Muscle of arm (tissue), 14 donors: ENCODE measurements around the gene RAB39B. TPM values are rescaled to one million over a fixed set of nuclear protein-coding genes. Genes with fewer than 3 reads are reported as not detected.
"Not testable (repeated sequence)": the region's sequence is repeated elsewhere in the genome, so short reads cannot be mapped to it uniquely, and the experiment has no call there.

Experiments used
- DNase-seq: peaks from one replicate; pipeline ENCODE4 v3.0.0-alpha.2; 2013
- long read RNA-seq, 11 donors: transcript quantifications; one replicate each; lab custom pipeline, GENCODE V29; 2026
- polyA plus RNA-seq, 12 donors: library from polyadenylated mRNA; unstranded; fragments of 120-200 nt; gene quantifications; one replicate each; pipeline ENCODE4 v1.2.1, GENCODE V29; 2013; ENCODE audit not compliant: insufficient read length in 12 of 12

Gene RAB39B
- polyA plus RNA-seq, result under 1 TPM in 10 of 12 donors, not detected in 2; 0.39 to 0.72 (median 0.49) TPM
- long read RNA-seq, donor 1, partial matches to known transcripts, result 0 of 1 reads
- long read RNA-seq, donor 1, other reads (novel, unspliced or antisense), result 0 of 1 reads
- long read RNA-seq, donor 2, result 0 reads
- long read RNA-seq, donor 3, partial matches to known transcripts, result 0 of 1 reads
- long read RNA-seq, donor 3, other reads (novel, unspliced or antisense), result 0 of 1 reads
- long read RNA-seq, donor 4, result 0 reads
- long read RNA-seq, donor 5, result 0 reads
- long read RNA-seq, donor 6, result 0 reads
- long read RNA-seq, donor 7, result 0 reads
- long read RNA-seq, donor 8, partial matches to known transcripts, result 0 of 1 reads
- long read RNA-seq, donor 8, other reads (novel, unspliced or antisense), result 0 of 1 reads
- long read RNA-seq, donor 9, result 0 reads
- long read RNA-seq, donor 10, result 0 reads
- long read RNA-seq, donor 11, partial matches to known transcripts, result 0 of 1 reads
- long read RNA-seq, donor 11, other reads (novel, unspliced or antisense), result 0 of 1 reads

DNA sequence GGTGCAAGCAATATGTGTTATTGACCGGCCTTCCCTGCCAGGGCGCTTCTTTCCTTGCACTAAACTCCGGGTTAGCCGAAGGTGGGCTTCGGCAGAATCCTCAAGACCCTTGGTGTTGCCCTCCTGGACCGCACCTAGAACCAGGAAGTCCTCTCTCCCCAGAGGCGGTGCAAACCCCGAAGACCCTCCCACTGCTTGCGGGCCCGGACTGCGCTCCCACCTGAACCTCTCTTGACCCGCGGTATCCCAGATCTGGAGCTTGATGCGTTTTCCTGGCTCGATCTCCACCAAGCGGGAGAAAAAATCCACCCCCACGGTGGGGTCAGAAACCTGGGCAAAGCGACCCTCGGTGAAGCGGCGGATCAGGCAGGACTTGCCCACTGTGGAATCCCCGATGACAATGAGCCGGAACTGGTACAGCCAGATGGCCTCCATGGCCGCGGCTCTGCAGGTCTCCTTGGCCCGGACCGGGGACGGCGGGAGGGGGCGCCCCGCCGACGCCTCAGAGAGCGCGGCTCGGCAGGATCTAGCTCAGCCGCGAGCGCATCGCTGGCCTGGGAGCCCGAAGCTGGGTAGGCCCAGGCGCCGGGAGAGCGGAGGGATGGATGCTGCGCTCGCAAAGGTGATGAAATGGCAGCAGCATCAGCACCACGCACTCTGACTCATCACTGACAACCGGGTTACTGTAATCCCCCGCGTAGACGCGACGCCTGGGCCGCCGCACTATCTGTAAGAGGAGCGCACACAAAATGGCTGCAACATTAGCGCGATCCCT, at the start of gene RAB39B:
Gene RAB39B, minus strand, starts transcription at position 638 of the 775 bp plus-strand sequence. Its CDS starts 203 bp downstream, at position 435.
- peak; percentile 8 for DNase-seq

DNA sequence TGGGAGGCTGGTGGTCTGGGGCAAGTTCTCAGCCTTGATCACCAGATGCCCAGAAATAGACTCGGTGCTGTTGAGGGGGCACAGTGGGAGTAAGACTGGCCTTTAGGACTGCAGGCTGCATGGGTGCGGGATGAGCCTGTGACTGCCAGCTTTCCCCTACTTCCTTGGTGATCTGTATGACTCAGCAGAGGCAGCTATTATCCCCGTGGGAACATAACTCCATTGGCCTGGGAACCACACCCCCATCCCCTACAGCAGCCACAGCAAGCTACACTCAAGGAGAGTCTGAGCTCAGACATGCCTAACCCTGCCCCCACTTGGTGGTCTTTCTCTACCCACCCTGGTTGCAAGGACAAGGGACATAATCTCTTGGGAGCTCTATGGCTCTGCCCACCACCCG, 49.5 kb upstream of the RAB39B start:
- DNase-seq, result no peak

DNA sequence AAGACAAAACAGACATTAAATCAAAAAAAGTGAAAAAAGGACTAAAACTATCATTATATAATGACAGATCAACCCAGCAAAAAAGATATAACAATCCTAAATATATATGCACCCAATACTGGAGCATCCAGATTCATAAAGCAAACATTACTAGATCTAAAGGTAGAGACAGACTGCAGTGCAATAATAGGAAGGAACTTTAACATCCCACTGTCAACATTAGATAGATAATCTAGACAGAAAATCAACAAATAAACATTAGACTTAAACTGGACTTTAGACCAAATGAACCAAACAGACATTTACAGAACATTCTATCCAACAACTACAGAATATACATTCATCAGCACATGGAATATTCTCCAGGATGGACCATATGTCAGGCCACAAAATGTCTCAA, 29.5 kb upstream of the RAB39B start:
- no peak for DNase-seq

DNA sequence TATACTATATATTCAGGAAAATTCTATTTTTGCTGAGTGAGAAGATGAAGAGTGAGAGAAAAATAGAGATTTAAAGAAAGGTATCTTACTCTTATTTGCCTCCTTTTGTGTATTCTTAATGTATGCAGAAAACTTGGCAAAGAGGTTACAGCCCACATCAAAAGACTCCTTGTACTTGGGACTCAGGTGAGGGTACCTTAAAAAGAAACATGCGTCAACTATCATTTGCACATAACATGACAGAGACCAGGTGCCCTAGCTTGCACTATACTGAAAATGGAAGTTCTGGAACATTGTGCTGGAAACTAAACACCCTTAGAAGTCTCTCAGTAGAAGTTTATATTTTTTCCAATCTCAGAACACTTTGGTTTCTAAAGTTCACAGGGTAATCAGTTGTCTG, 15.6 kb upstream of the RAB39B start:
- no peak for DNase-seq

GRCh38 chrX:155270969-155271368, 6.7 kb upstream of the RAB39B start:
- no peak for DNase-seq

DNA sequence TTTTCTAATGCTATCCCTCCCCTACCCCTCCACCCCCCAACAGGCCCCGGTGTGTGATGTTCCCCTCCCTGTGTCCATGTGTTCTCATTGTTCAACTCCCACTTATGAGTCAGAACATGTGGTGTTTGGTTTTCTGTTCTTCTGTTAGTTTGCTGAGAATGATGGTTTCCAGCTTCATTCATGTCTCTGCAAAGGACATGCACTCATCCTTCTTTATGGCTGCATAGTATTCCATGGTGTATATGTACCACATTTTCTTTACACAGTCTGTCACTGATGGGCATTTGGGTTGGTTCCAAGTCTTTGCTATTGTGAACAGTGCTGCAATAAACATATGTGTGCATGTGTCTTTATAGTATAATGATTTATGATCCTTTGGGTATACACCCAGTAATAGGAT, 3.7 kb upstream of the RAB39B start:
- DNase-seq, result not testable (repeated sequence)

DNA sequence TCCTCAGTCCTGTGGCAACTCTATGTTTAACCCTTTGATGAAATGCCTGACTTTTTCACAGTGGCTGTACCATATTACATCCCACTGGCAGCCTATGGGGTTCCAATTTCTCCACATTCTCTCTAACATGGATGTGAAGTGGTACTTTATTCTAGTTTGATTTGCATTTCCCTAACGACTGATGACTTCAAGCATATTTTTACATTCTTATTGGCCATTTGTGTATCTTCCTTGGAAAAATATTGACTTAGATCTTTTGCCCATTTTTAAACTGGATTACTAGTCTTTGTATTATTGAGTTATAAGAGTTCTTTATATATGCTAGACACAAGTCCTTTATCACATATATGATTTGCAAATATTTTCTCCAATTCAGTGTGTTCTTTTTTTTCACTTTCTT, 2.1 kb upstream of the RAB39B start:
- no peak for DNase-seq

DNA sequence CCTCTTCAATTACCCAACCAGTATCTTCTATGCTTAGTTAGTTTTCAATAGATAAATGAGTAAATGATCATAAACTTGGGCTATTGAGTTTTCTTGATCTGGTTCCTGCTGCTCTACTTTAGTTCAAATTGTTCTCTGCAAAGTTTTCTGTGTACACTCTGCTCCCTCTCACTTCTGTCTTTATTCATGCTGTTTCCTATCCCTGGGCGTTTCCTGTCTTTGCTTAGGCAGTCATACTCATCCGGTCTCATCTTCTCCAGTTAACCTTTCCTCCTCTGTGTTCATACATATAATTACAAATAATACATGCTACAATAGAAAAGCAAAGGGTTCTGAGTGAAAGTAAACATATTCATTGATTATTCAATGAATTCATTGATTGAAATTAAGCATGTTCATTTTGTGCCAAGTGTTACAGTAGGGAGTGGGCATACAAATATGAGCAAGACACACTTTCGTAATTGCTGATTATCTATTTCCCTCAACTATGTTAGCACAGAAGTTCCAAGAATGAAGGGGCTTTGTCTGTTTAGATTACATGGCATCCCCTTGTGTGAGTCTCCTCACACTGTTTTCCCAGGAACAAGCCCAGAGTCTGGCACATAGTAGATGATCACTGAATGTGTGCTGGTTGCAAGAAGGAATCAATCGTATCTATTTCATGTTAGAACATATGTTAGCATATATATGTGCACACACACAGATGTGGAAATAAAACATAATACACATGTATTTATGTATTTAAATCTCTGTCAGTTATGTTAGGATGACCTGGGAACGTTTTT, 1.1 kb downstream of the RAB39B start:
- DNase-seq, result no peak

GRCh38 chrX:155259752-155260151, 4.5 kb downstream of the RAB39B start:
- no peak for DNase-seq

DNA sequence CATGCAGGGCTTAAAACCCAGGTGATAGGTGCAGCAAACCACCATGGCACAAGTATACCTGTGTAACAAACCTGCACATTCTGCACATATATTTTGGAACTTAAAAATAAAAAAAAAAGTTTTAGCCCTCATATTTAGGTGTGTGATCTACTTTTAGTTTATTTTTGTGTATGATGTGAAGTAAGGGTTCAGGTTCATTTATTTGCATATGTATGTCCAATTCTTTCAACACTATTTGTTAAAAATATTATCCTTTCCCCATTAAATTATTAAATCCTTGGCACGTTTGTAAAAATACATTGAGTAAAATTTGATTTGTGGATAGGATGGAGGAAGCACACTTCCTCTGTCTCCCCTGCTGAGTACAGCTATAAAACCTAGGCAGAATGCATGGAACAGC, 12.9 kb downstream of the RAB39B start:
- no peak for DNase-seq

DNA sequence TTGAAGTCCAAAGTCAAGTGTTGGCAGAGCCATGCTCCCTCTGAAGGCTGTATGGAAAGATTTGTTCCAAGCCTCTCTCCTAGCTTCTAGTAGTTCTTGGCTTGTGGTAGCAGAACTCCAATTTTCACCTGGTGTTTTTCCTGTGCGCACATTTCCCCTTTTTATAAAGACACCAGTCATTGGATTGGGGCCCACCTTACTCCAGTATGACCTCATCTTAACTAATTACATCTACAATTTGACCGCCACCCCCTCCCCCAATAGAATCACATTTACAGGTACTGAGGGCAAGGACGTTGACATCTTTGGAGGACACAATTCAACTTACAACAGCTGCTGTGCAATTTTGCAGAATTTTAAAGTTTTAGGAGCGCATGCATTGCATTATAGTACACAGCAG, 16.8 kb downstream of the RAB39B start:
- DNase-seq, result no peak

DNA sequence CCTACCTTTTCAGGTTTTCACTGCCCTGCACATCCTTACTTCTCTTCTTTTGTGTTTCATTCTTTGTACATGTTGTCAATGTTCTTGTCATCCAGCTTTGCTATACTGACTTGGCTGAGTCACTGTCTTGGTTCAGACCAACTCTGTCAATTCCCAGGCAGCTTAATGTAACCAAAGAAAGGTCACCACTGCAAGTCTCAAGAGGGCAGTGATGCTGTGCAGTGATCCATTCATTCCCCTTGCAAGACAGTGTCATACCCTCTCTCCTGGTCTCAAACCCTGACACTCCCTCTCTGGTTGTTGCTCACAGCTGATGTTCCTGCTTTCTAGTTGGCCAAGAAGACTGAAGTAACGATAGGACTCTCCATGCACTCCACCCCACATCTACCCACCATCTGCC, 17.5 kb downstream of the RAB39B start:
- DNase-seq, result no peak

DNA sequence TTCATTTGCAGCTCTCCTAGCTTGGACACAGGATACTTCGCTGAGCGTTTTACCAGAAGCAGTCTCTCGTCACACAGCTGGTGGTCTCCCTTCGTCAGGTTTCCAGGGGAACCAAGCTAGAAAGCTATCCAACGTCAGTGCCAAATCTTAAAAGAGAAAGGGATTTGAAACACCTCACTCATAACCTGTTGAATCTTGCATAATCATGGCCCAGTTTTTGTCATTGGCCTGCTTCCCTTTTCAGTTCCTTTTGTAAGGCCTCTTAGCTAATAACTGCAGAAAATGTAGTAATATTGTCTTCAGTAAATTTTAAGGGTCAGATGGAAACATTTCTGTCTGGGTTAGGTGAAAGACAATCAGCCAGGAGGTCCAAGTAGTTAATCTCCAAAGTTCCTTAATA, 22.0 kb downstream of the RAB39B start:
- peak; percentile 2 for DNase-seq

DNA sequence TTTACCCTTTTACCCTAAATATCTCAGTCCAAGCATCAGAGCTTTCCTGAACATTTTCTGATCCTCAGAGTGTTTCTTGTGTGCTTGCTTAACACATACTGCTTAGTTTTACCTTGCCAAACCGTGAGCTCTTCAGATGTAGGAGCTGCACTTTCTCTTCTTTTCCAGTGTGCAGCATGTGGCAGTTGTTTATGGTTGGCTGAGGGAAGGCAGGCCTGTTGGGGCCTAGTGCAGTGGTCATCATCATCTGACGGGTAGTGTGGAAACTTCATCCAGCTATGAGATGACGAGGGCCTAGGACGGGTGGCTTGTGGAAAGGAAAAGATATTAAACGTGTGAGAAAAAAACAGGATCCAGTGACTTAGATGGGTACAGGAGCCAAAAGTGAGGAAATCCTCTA, 26.6 kb downstream of the RAB39B start:
- DNase-seq, result no peak

DNA sequence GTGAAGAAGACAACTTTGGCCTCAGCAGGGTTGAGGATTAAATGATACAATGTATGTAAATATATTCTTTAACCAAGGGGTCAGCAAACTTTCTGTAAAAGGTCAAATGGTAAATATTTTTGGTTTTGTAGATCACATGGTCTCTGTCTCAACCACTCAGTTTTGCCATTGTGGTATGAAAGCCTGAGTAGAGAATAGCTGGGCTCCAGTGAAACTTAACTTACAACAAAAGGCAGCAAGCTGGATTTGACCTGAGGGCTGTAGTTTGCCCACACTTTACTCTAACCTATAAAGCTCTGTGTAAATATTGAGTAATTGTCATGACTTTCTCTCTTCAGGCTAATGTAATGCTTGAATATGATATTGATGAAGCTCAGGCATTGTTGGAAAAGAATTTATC, 28.4 kb downstream of the RAB39B start:
- DNase-seq, result no peak

DNA sequence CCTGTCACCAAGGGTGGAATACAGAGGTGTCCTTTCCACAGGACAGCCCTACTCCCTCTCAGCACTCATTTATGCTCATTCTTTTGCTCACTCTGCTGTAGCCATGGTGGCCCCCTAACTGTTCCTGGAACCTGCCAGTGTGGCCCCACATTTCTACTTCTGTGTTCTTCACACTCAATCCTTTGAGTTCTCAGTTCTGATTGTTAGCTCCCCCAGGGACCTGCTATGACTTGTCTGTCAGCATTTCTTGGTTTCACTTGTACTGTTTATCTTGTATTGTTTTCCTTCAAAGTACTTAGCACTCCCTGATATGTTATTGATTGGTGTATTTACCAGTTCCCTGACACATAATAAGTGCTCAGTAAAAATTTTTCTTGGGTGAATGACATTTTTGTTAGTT, 33.1 kb downstream of the RAB39B start:
- DNase-seq, result no peak

DNA sequence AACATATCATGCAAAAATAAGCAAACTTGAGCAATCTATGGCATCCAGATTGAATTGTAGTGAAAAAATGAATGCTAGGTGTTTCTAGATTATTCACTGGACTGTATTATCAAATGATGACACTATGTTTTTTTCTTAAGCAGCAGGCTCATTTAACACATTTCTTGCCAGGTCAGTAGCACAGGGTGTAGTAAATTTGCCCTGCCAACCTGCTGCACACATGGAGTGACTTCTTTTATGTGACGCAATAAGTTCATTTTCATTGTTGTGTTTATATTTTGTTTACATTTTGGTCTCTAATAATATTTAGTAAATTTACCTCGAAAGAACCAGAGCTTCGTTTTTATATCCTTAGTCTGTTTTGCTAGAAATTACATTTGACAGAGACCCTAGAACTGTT, 38.5 kb downstream of the RAB39B start:
- no peak for DNase-seq

DNA sequence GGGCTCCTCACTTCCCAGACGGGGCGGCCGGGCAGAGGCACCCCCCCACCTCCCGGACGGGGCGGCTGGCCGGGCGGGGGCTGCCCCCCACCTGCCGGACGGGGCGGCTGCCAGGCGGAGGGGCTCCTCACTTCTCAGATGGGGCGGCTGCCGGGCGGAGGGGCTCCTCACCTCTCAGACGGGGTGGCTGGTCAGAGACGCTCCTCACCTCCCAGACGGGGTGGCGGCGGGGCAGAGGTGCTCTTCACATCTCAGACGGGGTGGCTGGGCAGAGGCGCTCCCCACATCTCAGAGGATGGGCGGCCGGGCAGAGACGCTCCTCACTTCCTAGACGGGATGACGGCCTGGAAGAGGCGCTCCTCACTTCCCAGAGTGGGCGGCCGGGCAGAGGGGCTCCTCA, 40.5 kb downstream of the RAB39B start:
- not testable (repeated sequence) for DNase-seq

DNA sequence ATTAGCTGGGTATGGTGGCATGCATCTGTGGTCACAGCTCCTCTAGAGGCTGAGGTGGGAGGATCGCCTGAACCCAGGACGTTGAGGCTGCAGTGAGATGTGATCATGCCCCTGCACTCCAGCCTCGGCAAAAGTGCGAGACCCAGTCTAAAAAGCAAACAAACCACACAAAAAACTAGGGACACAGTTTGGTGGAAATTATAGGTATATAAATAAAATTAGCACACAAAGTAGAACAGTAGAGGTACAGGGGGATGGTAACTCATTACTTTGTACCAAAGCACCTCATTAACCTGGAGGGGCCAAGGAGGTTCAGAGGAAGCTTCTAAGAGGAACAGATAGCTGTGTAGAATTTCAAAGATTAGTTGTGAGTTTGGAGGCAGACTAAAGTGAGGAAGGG, 42.9 kb downstream of the RAB39B start:
- no peak for DNase-seq

DNA sequence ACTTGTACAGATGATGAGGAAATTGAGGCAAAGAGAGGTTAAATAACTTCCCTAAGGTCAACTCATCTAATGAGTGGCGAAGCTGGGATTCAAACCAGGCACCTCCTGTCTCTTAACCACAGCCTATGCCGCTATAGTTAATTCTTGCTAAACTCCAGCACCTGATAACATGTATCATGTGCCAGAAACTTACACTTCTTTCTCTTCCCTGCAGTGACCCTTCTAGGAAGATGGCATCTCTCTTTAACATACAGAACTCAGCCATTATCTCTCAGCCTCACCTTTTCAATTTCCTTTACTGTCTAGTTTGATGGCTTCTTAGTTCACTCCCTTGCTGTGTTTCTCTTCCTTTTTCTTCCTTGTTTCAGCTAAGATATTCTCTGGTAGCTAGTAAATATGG, 45.5 kb downstream of the RAB39B start:
- DNase-seq, result no peak

GRCh38 chrX:155216940-155217440, 47.3 kb downstream of the RAB39B start:
- no peak for DNase-seq
